GM21529 (cell line): ENCODE results near the gene MACROH2A1.

ENCODE experiments used
- ATAC-seq: cut with Tn5 transposase; IDR thresholded peaks from one replicate; pipeline ENCODE4 v1.9.1; 2021; ENCODE audit not compliant: unreplicated experiment

The MACROH2A1 gene

GRCh38 chr5:135320718-135321484 is 78.1 kb downstream of the MACROH2A1 start:
- ATAC-seq, result no peak

DNA sequence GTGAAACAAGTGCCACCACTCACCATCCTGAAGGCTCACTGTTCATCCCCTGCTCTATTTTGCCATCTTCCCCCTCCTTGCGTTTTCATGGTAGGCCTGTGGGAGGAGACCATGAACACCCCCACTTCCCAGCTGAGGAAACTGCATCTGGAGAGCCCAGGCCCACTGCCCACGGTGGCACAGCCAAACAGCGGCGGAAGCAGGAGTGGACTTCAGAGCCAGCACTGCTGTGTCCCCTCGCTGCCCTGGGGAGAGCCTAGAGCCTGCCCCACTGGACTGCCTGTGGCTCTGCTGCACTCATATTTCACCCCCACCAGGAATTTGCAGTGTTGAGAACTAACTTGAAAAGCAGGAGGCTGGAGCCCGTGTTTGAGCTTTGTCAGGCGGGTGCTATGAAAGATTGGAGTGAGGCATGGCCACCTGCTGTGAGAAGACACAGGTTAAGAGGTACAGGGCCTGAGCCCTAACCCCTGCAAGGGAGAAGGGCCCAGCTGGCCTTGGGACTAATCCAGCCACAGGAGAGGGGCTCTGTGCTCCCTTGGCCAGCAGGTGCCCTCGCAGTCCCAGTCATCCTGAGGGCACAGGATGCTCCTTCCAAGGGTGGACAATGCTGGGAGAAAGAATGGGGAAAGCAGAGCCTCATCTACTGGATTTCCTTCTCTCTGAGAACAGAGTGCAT is 79.0 kb downstream of the MACROH2A1 start:
- no peak for ATAC-seq

- no peak for ATAC-seq
Observed at GRCh38 chr5:135319458-135319857, 79.6 kb downstream of the MACROH2A1 start.

DNA sequence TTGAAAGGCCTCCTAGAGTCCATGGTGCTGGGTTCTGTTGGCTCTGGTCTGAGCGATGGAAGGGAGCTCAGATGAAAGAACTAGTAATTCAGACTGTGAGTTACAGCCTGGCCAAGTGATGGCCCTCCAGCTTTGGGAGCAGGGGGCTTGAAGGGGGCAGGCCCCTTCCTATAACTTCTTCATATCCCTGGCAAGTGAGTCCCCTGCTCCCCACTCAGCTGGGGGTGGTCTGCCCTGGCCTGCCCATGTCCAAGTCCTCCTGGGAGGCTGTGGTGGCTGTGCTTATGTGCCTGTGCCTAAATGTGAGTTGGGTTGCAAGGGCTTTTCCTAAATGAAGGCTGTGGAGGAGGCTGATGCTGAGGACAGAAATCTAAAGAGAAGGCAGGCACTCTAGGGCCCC is 80.1 kb downstream of the MACROH2A1 start:
- no peak for ATAC-seq

GRCh38 chr5:135318037-135318436 is 81.0 kb downstream of the MACROH2A1 start:
- no peak for ATAC-seq

DNA sequence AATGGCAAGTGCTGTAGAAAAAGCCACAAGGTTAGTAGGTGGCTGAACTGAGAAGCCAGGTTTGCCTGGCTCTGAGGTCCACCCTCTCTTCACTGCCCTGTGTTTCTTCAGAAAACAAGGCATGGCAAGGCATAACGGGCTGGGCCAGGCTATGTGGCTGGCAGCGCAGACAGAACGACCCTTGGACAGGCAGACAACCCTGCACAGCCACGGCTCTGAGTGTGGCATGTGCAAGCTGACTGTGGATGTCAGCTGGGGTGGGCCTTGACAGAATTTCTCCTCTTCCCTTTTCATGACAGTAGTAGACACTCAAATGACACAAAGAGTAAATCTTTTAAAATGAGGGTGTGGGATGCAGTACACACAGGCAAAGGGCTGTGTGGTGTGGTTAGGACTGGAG is 81.7 kb downstream of the MACROH2A1 start:
- ATAC-seq, result no peak

- ATAC-seq, result no peak
Observed at GRCh38 chr5:135315386-135315785, 83.6 kb downstream of the MACROH2A1 start.

- ATAC-seq, result peak; percentile 19
Observed at GRCh38 chr5:135313946-135314345, 85.1 kb downstream of the MACROH2A1 start.

DNA sequence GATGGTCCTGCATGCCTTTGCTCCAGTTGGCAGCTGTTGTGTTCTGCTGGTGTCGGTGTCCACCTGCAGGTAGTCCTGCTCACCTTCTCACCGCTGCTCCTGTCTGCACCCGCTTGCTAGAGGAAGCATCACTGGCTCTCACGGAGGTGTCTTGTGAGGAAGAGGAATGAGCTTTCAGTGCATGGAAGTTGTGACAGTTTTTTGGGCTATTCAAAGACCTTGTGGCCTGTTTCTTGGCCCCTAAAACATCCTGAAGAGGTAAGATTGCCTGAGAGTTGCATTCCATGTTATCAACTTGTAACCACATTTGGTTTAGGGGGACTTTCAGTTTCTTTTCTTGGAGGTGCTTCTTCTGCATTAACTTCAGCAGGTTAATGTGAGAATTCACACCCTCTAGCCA is 85.6 kb downstream of the MACROH2A1 start:
- peak; percentile 63 for ATAC-seq

DNA sequence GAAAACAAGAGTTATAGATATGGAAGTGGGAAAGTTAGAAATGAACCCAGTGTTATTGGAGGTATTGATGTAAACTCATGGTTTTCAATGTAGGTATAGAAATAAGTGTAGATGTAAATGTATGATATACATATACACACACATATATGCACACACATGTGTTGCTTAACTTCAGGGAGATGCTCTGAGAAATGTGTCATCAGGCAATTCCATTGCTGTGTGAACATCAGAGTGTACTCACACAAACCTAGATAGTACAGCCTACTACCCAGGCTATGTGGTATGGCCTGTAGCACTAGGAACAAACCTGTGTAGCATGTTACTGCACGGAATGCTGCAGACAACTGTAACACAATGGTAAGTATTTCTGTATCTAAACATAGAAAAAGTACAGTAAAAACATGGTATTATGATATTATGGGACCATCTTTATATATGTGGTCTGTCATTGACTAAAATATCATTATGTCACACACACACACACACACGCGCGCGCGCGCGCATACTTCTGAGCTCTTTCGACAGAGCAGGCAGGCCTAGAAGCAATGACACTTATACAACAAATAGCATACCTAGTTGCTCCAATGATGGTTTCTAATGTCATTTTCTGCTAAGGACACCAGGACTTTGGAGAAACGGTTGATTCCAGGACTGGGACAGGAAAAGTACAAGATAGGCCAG is 86.6 kb downstream of the MACROH2A1 start:
- no peak for ATAC-seq

- ATAC-seq, result no peak
Observed at GRCh38 chr5:135310328-135310989, 88.6 kb downstream of the MACROH2A1 start.

DNA sequence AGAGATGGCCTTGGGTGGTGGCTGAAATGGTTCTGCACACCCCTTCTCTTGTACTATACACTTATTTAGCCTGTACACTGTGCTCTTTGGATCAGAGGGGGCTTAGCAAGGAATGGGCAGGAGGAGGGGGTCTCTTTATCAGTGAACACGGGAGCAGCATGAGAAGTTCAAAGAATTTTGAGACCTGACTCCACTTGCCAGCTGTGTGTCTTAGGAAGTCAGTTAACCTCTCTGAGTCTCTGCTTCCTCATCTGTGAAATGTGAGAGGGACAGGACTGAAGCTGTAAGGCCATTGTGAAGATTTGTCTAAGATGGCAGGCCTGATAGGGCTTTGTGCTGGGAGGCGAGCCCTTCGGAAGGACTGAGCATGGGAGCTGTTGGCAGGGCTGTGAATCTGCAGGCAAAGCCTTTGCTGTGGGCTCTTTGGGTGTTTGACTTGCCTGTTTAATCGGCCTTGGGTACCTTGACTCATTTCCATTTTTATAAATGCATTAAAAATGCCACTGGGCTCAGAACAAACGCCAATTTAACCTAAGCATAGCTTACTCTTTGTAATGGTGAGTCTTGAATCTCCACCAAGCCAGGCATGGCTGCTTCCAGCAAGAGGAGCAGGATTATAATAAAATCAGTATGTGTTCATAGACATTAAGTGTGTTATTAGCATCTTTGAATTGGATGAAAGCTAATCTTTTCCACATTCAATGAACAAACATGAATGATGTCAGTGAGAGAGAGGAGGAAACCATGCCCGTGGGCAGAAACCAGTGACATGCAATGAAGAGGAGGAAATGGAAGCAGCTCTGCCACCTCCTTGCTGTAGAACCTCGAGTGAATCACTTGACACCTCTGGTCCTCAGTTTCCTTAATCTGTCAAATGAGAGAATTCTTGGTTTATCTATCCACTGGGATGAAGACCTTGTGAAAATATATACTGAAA is 89.4 kb downstream of the MACROH2A1 start:
- no peak for ATAC-seq

DNA sequence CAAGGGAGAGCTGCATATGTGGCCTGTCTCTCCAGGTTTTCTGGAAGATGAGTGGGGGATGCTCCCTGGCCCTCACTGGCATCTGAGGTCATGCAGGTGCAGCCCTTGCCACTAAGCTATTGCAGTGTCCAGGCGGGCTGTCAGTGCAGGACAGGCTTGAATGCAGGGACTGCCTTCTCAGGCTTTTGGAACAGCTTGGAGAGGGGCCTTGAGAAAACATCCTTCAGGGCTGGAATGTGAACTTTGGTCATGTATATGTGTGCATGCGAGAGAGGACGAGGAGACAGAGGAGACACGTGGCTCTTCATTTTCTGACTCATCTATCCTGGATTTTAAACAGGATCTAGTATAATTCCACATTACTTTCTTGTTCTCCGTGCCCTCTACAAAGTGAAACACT is 90.3 kb downstream of the MACROH2A1 start:
- ATAC-seq, result no peak

GRCh38 chr5:135308245-135308644 is 90.8 kb downstream of the MACROH2A1 start:
- no peak for ATAC-seq

- ATAC-seq, result no peak
Observed at GRCh38 chr5:135307143-135307903, 91.7 kb downstream of the MACROH2A1 start.

GRCh38 chr5:135306557-135306956 is 92.5 kb downstream of the MACROH2A1 start:
- no peak for ATAC-seq

DNA sequence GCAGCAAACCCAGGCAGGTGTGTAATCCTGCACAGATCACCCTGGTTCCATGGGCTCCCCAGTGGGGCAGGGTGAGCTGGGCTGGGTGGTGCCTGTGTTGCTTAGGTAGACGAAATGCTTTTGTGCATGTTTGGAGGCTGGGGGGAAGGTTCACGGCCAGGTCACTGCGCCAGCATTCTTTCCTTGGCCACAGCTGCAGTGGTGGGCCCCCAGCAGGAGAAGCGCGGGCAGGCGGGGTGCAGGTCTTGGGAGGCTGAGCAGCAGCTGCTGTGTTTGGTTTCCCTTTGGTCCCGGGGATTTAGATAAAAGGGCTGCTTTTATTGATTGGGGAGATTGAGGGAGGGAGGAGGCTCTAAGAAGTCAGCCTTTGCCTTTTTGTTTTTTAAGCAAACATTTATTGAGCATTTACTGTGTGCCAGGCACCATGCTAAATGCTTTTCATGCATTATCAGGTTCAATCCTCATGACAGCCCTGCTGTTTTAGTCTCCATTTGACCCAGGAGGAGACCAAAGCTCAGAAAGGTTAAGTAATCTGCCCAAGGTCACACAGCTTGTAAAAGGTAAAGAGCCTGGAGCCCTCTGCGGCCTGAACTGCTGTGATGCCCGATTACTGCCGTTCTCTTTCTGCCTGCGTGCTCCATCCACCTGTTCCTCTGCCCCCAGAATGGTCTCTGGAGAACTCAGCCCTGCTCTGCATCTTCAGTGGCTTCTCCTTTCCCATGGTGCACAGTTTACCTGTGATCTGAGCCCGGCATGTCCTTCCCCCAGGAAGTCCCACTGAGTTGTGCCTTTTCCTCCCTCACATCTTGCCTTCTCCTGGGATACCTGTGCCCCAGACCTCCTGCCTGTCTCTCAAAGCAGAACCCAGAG is 94.4 kb downstream of the MACROH2A1 start:
- ATAC-seq, result no peak

GRCh38 chr5:135303582-135304173 is 95.4 kb downstream of the MACROH2A1 start:
- ATAC-seq, result no peak
